ENCODE measurements around the gene DZIP3.

DNA sequence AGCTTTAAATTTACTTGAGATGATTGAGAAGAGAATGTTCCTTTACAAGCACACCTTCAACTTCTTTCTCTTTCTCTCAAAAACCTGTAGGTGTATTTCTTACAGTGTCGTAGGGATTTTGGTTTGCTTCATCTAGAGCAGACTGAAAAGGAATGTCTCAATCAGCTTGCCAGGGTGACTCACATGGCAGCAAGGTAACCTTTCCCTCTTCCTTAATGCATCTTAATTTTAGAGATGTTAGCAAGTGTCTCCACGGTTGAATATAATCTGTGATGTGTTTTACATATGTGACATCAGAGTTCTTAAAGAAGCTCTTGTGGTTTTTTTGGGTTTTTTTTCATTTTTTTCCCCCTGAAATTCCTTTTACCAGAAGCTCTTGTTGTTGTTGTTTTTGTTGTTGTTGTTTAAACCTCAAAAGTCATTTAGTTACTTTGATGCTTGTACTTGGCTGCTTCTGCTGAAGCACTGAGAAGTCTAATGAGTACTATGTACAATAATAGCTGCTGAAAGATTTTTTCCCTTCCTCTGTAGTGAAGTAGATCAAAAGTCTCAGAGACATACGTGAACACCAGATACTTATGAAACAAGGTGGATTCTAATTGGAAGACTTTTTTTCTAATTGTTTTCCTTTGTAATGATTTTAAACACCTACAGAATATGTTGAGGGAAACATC, 84.6 kb downstream of the DZIP3 start:
- TF ChIP-seq POLR2AphosphoS5 (IDR thresholded peaks at IDR 0.05; ENCODE audit: low read depth), result no peak
- TF ChIP-seq EZH2phosphoT487 (IDR thresholded peaks at IDR 0.05; ENCODE audit: unreplicated experiment), result no peak
- TF ChIP-seq, protein P1, sequence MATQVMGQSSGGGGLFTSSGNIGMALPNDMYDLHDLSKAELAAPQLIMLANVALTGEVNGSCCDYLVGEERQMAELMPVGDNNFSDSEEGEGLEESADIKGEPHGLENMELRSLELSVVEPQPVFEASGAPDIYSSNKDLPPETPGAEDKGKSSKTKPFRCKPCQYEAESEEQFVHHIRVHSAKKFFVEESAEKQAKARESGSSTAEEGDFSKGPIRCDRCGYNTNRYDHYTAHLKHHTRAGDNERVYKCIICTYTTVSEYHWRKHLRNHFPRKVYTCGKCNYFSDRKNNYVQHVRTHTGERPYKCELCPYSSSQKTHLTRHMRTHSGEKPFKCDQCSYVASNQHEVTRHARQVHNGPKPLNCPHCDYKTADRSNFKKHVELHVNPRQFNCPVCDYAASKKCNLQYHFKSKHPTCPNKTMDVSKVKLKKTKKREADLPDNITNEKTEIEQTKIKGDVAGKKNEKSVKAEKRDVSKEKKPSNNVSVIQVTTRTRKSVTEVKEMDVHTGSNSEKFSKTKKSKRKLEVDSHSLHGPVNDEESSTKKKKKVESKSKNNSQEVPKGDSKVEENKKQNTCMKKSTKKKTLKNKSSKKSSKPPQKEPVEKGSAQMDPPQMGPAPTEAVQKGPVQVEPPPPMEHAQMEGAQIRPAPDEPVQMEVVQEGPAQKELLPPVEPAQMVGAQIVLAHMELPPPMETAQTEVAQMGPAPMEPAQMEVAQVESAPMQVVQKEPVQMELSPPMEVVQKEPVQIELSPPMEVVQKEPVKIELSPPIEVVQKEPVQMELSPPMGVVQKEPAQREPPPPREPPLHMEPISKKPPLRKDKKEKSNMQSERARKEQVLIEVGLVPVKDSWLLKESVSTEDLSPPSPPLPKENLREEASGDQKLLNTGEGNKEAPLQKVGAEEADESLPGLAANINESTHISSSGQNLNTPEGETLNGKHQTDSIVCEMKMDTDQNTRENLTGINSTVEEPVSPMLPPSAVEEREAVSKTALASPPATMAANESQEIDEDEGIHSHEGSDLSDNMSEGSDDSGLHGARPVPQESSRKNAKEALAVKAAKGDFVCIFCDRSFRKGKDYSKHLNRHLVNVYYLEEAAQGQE (IDR thresholded peaks at IDR 0.05; ENCODE audit: unreplicated experiment), result no peak
- TF ChIP-seq, protein P2, sequence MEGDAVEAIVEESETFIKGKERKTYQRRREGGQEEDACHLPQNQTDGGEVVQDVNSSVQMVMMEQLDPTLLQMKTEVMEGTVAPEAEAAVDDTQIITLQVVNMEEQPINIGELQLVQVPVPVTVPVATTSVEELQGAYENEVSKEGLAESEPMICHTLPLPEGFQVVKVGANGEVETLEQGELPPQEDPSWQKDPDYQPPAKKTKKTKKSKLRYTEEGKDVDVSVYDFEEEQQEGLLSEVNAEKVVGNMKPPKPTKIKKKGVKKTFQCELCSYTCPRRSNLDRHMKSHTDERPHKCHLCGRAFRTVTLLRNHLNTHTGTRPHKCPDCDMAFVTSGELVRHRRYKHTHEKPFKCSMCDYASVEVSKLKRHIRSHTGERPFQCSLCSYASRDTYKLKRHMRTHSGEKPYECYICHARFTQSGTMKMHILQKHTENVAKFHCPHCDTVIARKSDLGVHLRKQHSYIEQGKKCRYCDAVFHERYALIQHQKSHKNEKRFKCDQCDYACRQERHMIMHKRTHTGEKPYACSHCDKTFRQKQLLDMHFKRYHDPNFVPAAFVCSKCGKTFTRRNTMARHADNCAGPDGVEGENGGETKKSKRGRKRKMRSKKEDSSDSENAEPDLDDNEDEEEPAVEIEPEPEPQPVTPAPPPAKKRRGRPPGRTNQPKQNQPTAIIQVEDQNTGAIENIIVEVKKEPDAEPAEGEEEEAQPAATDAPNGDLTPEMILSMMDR (conservative IDR thresholded peaks at IDR 0.05; ENCODE audit: low read depth in 2 of 2), result no peak
- no peak for TF ChIP-seq JUNB (IDR thresholded peaks at IDR 0.05; ENCODE audit: unreplicated experiment)
- no peak for TF ChIP-seq EZH2 (IDR thresholded peaks at IDR 0.05; ENCODE audit: low read depth, unreplicated experiment)
- TF ChIP-seq NANOG (IDR thresholded peaks at IDR 0.05; ENCODE audit: borderline replicate concordance), result no peak
- no peak for TF ChIP-seq CREB1 (CRISPR knock-in tag; IDR thresholded peaks at IDR 0.05; ENCODE audit: low read depth)
- TF ChIP-seq, protein P3, sequence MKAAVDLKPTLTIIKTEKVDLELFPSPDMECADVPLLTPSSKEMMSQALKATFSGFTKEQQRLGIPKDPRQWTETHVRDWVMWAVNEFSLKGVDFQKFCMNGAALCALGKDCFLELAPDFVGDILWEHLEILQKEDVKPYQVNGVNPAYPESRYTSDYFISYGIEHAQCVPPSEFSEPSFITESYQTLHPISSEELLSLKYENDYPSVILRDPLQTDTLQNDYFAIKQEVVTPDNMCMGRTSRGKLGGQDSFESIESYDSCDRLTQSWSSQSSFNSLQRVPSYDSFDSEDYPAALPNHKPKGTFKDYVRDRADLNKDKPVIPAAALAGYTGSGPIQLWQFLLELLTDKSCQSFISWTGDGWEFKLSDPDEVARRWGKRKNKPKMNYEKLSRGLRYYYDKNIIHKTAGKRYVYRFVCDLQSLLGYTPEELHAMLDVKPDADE (IDR thresholded peaks at IDR 0.05), result no peak
